DOHH2 (cell line): ENCODE results near the gene ESF1.

ENCODE experiments used
- H3F3A ChIP-seq: fragments of 200-600 bp; sonication (generic), shearing (Covaris generic); 2 replicates; pipeline ENCODE4 v1.6.0; 2016; ENCODE audit warnings: antibody characterized with exemption, mild to moderate bottlenecking; ENCODE audit not compliant: control insufficient read depth, insufficient read depth
- H3K27ac ChIP-seq: fragments of 200-600 bp; sonication (generic); 2 replicates; pipeline ENCODE4 v1.5.1; 2014; ENCODE audit warnings: low read depth, mild to moderate bottlenecking, low read length, moderate library complexity
- H3K27me3 ChIP-seq: fragments of 200-600 bp; sonication (generic); 2 replicates; pipeline ENCODE4 v1.6.1; 2014; ENCODE audit warnings: mild to moderate bottlenecking, low read length, mixed read lengths; ENCODE audit not compliant: control insufficient read depth
- H3K36me3 ChIP-seq: fragments of 200-600 bp; sonication (generic); 2 replicates; pipeline ENCODE4 v1.6.1; 2014; ENCODE audit warnings: mild to moderate bottlenecking, low read length, moderate library complexity, mixed read lengths; ENCODE audit not compliant: control insufficient read depth
- H3K4me1 ChIP-seq: fragments of 200-600 bp; sonication (generic); 2 replicates; pipeline ENCODE4 v1.6.1; 2014; ENCODE audit warnings: mild to moderate bottlenecking, low read length, mixed read lengths; ENCODE audit not compliant: control insufficient read depth
- H3K4me2 ChIP-seq: fragments of 200-600 bp; sonication (generic); 2 replicates; pipeline ENCODE4 v1.6.0; 2014; ENCODE audit warnings: mild to moderate bottlenecking, low read length, moderate library complexity
- H3K4me3 ChIP-seq: fragments of 200-600 bp; sonication (generic); 2 replicates; pipeline ENCODE4 v1.5.1; 2014; ENCODE audit warnings: mild to moderate bottlenecking, low read length, mixed read lengths
- H3K79me2 ChIP-seq: fragments of 200-600 bp; sonication (generic); 2 replicates; pipeline ENCODE4 v1.6.1; 2014; ENCODE audit warnings: mild to moderate bottlenecking, low read length, mixed read lengths; ENCODE audit not compliant: control insufficient read depth
- H3K9me2 ChIP-seq: fragments of 200-600 bp; sonication (generic); replicated peaks from 2 replicates; pipeline ENCODE4 v1.6.1; 2014; ENCODE audit warnings: mild to moderate bottlenecking, low read length, mixed read lengths; ENCODE audit not compliant: control insufficient read depth
- H3K9me3 ChIP-seq: fragments of 200-600 bp; sonication (generic); 2 replicates; pipeline ENCODE4 v1.6.1; 2014; ENCODE audit warnings: antibody characterized with exemption, low read length, mixed read lengths; ENCODE audit not compliant: control insufficient read depth, insufficient read depth
- H4K20me1 ChIP-seq: fragments of 200-600 bp; sonication (generic); 2 replicates; pipeline ENCODE4 v1.6.0; 2014; ENCODE audit warnings: low read depth, mild to moderate bottlenecking, antibody characterized with exemption, low read length, moderate library complexity; ENCODE audit not compliant: control insufficient read depth, insufficient read depth
- CTCF ChIP-seq: fragments of 200-600 bp; sonication (generic); IDR thresholded peaks from one replicate; pipeline ENCODE4 v1.5.1; 2014; ENCODE audit warnings: antibody characterized with exemption, mild to moderate bottlenecking, low read depth, low read length; ENCODE audit not compliant: poor library complexity, severe bottlenecking
- EZH2phosphoT487 ChIP-seq: fragments of 200-600 bp; sonication (generic); IDR thresholded peaks from 2 replicates; pipeline ENCODE4 v1.6.1; 2017; ENCODE audit warnings: borderline replicate concordance, mild to moderate bottlenecking, antibody characterized with exemption, low read length, moderate library complexity, mixed read lengths

The ESF1 gene

GRCh38 chr20:13784893-13785715, at the start of gene ESF1, which contains the start of gene NDUFAF5:
Gene ESF1, minus strand, starts transcription at chr20:13784919. Its CDS starts 1,779 bp downstream, at chr20:13783140.
Gene NDUFAF5, plus strand, starts transcription at chr20:13785028. Its CDS starts 41 bp downstream, at chr20:13785069.
- Histone ChIP-seq H3F3A (peaks cover 4% of the 10 kb centered on the region), H3K36me3 (peaks cover 51% of the 10 kb centered on the region), H3K27ac (peak within 1 kb of the TSS; percentile 30), H3K27me3 (no peaks in the 10 kb centered on the region), H3K4me3 (peak within 1 kb of the TSS; percentile 87), H3K9me2 (no peaks in the 10 kb centered on the region), H3K9me3 (no peaks in the 10 kb centered on the region), H3K4me1 (peaks cover 30% of the 10 kb centered on the region), H4K20me1 (peaks cover 27% of the 10 kb centered on the region), H3K79me2 (peaks cover 60% of the 10 kb centered on the region), H3K4me2 (peak within 1 kb of the TSS; percentile 66)
- TF ChIP-seq CTCF: no peak
- TF ChIP-seq EZH2phosphoT487: no peak

- H3K4me1 ChIP-seq: no peaks in the 10 kb centered on the region
- H3K9me3 ChIP-seq: no peaks in the 10 kb centered on the region
- H3K27ac ChIP-seq: no peak overlapping the region
- no peaks in the 10 kb centered on the region for H3K79me2 ChIP-seq
- H4K20me1 ChIP-seq: no peaks in the 10 kb centered on the region
- TF ChIP-seq CTCF (no peak), EZH2phosphoT487 (no peak)
- H3K27me3 ChIP-seq: no peaks in the 10 kb centered on the region; the same call in 1 of the 2 replicates
- H3K4me2 ChIP-seq: no peak overlapping the region
- no peaks in the 10 kb centered on the region for H3K36me3 ChIP-seq
- no peaks in the 10 kb centered on the region for H3K9me2 ChIP-seq
- H3K4me3 ChIP-seq: no peak overlapping the region
- no peaks in the 10 kb centered on the region for H3F3A ChIP-seq
Observed at GRCh38 chr20:13831476-13831875, 46.8 kb upstream of the ESF1 start.

- Histone ChIP-seq H3K9me2 (no peaks in the 10 kb centered on the region), H3F3A (no peaks in the 10 kb centered on the region), H3K4me3 (no peak overlapping the region), H3K9me3 (no peaks in the 10 kb centered on the region), H3K4me2 (no peak overlapping the region), H3K79me2 (no peaks in the 10 kb centered on the region), H4K20me1 (no peaks in the 10 kb centered on the region), H3K36me3 (no peaks in the 10 kb centered on the region), H3K27ac (no peak overlapping the region), H3K27me3 (no peaks in the 10 kb centered on the region; the same call in 1 of the 2 replicates), H3K4me1 (no peaks in the 10 kb centered on the region)
- no peak for TF ChIP-seq EZH2phosphoT487
- TF ChIP-seq CTCF: no peak
Observed at GRCh38 chr20:13825465-13825864, 40.7 kb upstream of the ESF1 start.
